MCF 10A (cell line): ENCODE results near the gene CRIM1. TPM values are rescaled to one million over a fixed set of nuclear protein-coding genes. Genes with fewer than 3 reads are reported as not detected.

ENCODE experiments used
- BruUV-seq: library from RNA; stranded (reverse); fragments of 400-500 nt; replicated peaks from 2 replicates; lab custom pipeline; 2021; lab: Mats Ljungman, UMichigan
- CTCF ChIA-PET: fragments of 300-600 bp; sonication (Branson Sonifier 250); formaldehyde crosslinking; extraction: SDS; loops from one replicate; lab custom pipeline; 2021; ENCODE audit warnings: antibody characterized with exemption, inconsistent platforms; lab: Yijun Ruan, JAX
- POLR2A ChIA-PET: fragments of 300-600, 350-650 bp; sonication (Branson Sonifier 250); formaldehyde crosslinking; extraction: SDS; loops from one replicate; lab custom pipeline; 2020; ENCODE audit warnings: antibody characterized with exemption, inconsistent platforms; lab: Yijun Ruan, JAX
- DNase-seq: peaks from one replicate; pipeline ENCODE4 v3.0.0-alpha.2; 2018; ENCODE audit not compliant: unreplicated experiment
- H3K27ac Mint-ChIP-seq: one replicate; pipeline ENCODE4 v1.8.0; 2022; ENCODE audit warnings: mild to moderate bottlenecking, low read depth, mixed read lengths; ENCODE audit not compliant: unreplicated experiment
- H3K27me3 Mint-ChIP-seq: one replicate; pipeline ENCODE4 v1.8.0; 2022; ENCODE audit warnings: mixed read lengths; ENCODE audit not compliant: insufficient read depth, unreplicated experiment
- H3K36me3 Mint-ChIP-seq: one replicate; pipeline ENCODE4 v1.8.0; 2022; ENCODE audit warnings: mild to moderate bottlenecking, moderate library complexity, mixed read lengths; ENCODE audit not compliant: insufficient read depth, unreplicated experiment
- H3K4me1 Mint-ChIP-seq: one replicate; pipeline ENCODE4 v1.8.0; 2022; ENCODE audit warnings: mixed read lengths; ENCODE audit not compliant: insufficient read depth, unreplicated experiment
- H3K4me3 Mint-ChIP-seq: one replicate; pipeline ENCODE4 v1.8.0; 2022; ENCODE audit warnings: mild to moderate bottlenecking, moderate library complexity, mixed read lengths; ENCODE audit not compliant: unreplicated experiment
- H3K9me3 Mint-ChIP-seq: one replicate; pipeline ENCODE4 v1.8.0; 2022; ENCODE audit warnings: mixed read lengths; ENCODE audit not compliant: unreplicated experiment
- CTCF ChIP-seq: fragments of 200-600 bp; IDR thresholded peaks from one replicate; pipeline ENCODE4 v1.8.0; 2022; ENCODE audit warnings: antibody characterized with exemption, mild to moderate bottlenecking; ENCODE audit not compliant: unreplicated experiment
- intact Hi-C: fragments of 100-400 bp; cut with micrococcal nuclease; formaldehyde crosslinking; loops from 2 replicates; pipeline ENCODE4 v1.14.1; 2022
- total RNA-seq: library from RNA; stranded (reverse); gene quantifications from 2 replicates; pipeline ENCODE4 v1.2.3, GENCODE V29; 2022

CRIM1 gene
- total RNA-seq, 1 experiment from 2014 or later: 185 TPM

- H3K9me3 Mint-ChIP-seq: no peaks in the 10 kb centered on the region
- DNase-seq: no peak
- intact Hi-C loops: no loop called here
- peaks cover 59% of the 10 kb centered on the region for H3K36me3 Mint-ChIP-seq
- TF ChIP-seq CTCF: no peak
- ChIA-PET CTCF (no interaction called here), POLR2A (interaction anchor here (0.6 to 1.2 kb wide), 3 partner anchors 14 to 31 kb away, joined by 3 read pairs; no protein-coding TSS in a partner anchor)
- no TSS peak for BruUV-seq
- H3K27ac Mint-ChIP-seq: no peak overlapping the region
- H3K27me3 Mint-ChIP-seq: no peaks in the 10 kb centered on the region
- peaks cover 23% of the 10 kb centered on the region for H3K4me1 Mint-ChIP-seq
- H3K4me3 Mint-ChIP-seq: no peak overlapping the region
Measured at GRCh38 chr2:36425608-36426355, 70.2 kb downstream of the CRIM1 start.

GRCh38 chr2:36427790-36428243, 72.2 kb downstream of the CRIM1 start:
- no peak for TF ChIP-seq CTCF
- H3K4me3 Mint-ChIP-seq: no peak overlapping the region
- CTCF ChIA-PET: interaction anchor here (0.6 kb wide), 1 partner anchor 31 kb away, joined by 3 read pairs; no protein-coding TSS in a partner anchor
- POLR2A ChIA-PET: interaction anchor here (0.6 to 1.5 kb wide), 4 partner anchors 9 to 64 kb away, joined by 3 to 5 read pairs (median 3); no protein-coding TSS in a partner anchor
- no peaks in the 10 kb centered on the region for H3K27me3 Mint-ChIP-seq
- H3K4me1 Mint-ChIP-seq: peaks cover 25% of the 10 kb centered on the region
- DNase-seq: no peak
- no peak overlapping the region for H3K27ac Mint-ChIP-seq
- H3K36me3 Mint-ChIP-seq: peaks cover 56% of the 10 kb centered on the region
- intact Hi-C loops: no loop called here
- H3K9me3 Mint-ChIP-seq: no peaks in the 10 kb centered on the region
- no TSS peak for BruUV-seq

- TF ChIP-seq CTCF: no peak
- H3K4me1 Mint-ChIP-seq: peaks cover 41% of the 10 kb centered on the region
- no peak for DNase-seq
- ChIA-PET CTCF (no interaction called here), POLR2A (no interaction called here)
- BruUV-seq: no TSS peak
- H3K27me3 Mint-ChIP-seq: no peaks in the 10 kb centered on the region
- H3K27ac Mint-ChIP-seq: peak overlapping the region; percentile 15
- H3K9me3 Mint-ChIP-seq: no peaks in the 10 kb centered on the region
- no peak overlapping the region for H3K4me3 Mint-ChIP-seq
- intact Hi-C loops: no loop called here
- H3K36me3 Mint-ChIP-seq: peaks cover 47% of the 10 kb centered on the region
Measured at GRCh38 chr2:36430549-36430948, 75.0 kb downstream of the CRIM1 start.

GRCh38 chr2:36432479-36432878, 76.9 kb downstream of the CRIM1 start:
- no TSS peak for BruUV-seq

More at GRCh38 chr2:36432479-36432878, 76.9 kb downstream of the CRIM1 start:
- no peak for TF ChIP-seq CTCF
- peaks cover 52% of the 10 kb centered on the region for H3K36me3 Mint-ChIP-seq
- H3K4me1 Mint-ChIP-seq: peaks cover 41% of the 10 kb centered on the region
- intact Hi-C loops: no loop called here
- H3K9me3 Mint-ChIP-seq: no peaks in the 10 kb centered on the region
- H3K4me3 Mint-ChIP-seq: no peak overlapping the region
- ChIA-PET POLR2A (interaction anchor here (1.2 to 9.8 kb wide), 13 partner anchors 10 to 80 kb away, joined by 3 to 183 read pairs (median 14); partner anchors contain the start of gene CRIM1), CTCF (interaction anchor here (0.6 to 2.6 kb wide), 10 partner anchors 19 to 80 kb away, joined by 3 to 15 read pairs (median 4); no protein-coding TSS in a partner anchor)
- DNase-seq: no peak
- H3K27me3 Mint-ChIP-seq: no peaks in the 10 kb centered on the region
- no peak overlapping the region for H3K27ac Mint-ChIP-seq
